ENCODE results near the gene SPINT2. TPM values are rescaled to one million over a fixed set of nuclear protein-coding genes. Genes with fewer than 3 reads are reported as not detected.

SPINT2 gene
- total RNA-seq, 1 donor from 2014 or later: 9.2 TPM

DNA sequence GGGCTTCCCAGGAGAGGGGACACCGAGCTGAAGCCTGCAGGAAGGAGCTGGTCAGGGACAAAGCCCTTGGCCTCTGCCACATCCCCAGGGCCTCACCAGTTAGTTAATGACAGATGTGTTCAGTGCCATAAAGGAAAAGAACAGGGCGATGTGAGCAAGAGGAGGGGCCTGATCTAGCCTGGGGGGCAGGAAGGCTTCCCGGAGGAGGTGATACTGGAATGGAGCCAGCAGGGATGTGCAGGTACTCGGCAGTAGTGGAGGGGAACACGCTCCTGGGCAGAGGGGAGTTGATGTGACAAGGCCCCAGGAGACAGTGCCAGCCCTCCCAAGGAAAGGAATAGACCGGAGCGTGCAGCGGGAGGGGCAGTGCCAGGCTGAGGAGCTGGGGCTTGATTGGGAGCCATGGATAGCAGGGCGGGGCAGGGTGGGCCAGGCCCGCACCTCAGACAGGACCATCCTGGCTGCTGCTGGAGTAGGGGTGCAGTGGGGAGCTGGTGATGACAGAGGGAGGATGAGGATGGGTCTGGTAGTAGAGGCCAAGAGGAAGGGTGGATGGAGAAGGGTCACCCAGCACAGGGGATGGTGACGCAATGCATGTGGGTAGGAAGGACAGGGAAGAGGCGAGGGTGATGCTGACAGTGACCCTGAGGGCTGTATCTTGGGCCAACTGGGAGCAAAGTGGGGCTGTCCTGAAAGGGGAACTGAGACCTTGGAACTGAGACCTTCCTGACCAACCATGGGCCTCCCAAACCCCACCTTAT, 43.8 kb downstream of the SPINT2 start:
- Mint-ChIP-seq H3K27me3 (ENCODE audit: low read depth) (no peaks in the 10 kb centered on the region), H3K9me3 (no peaks in the 10 kb centered on the region), H3K36me3 (ENCODE audit: low read depth) (no peaks in the 10 kb centered on the region), H3K27ac (ENCODE audit: unreplicated experiment) (no peak overlapping the region), H3K4me1 (no peaks in the 10 kb centered on the region), H3K4me3 (no peak overlapping the region)
- no peak for DNase-seq (ENCODE audit: low read depth, low spot score)
- TF ChIP-seq, protein P1, sequence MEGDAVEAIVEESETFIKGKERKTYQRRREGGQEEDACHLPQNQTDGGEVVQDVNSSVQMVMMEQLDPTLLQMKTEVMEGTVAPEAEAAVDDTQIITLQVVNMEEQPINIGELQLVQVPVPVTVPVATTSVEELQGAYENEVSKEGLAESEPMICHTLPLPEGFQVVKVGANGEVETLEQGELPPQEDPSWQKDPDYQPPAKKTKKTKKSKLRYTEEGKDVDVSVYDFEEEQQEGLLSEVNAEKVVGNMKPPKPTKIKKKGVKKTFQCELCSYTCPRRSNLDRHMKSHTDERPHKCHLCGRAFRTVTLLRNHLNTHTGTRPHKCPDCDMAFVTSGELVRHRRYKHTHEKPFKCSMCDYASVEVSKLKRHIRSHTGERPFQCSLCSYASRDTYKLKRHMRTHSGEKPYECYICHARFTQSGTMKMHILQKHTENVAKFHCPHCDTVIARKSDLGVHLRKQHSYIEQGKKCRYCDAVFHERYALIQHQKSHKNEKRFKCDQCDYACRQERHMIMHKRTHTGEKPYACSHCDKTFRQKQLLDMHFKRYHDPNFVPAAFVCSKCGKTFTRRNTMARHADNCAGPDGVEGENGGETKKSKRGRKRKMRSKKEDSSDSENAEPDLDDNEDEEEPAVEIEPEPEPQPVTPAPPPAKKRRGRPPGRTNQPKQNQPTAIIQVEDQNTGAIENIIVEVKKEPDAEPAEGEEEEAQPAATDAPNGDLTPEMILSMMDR (conservative IDR thresholded peaks at IDR 0.05): no peak

DNA sequence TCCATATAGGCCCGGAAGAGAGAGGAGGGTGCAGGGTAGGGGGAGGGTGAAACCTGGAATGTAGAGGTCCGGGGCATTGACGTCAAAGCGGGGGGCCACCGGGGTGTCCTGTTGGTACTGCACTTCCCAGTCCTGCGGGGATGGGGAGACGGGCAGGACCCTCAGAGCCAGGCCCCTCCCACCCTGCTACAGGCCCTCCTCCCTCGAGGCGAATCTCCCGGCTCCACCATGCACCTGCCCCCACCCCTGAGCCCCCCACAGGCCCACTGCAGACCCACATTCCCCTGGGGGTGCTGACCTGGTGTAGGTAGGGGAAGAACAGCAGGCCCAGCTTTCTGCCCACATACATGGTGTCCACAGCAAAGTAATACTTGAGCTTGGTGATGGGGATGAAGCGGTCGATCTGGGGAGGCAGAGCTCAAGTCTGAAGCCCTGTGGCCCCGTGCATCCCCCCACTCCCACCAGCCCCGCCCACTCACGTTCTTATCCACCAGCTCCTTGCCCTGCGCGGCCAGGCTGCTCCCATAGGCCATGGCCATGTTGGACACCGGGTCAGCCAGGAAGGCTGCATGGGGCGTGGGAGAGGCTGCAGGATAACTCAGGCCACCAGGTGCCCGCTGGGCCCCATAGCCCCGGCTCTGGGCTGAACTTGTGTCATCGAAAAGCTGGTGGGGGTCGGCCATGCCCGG, 44.7 kb downstream of the SPINT2 start:
- no peak overlapping the region for H3K4me3 Mint-ChIP-seq
- peaks cover 5% of the 10 kb centered on the region for H3K4me1 Mint-ChIP-seq
- H3K9me3 Mint-ChIP-seq: no peaks in the 10 kb centered on the region
- no peaks in the 10 kb centered on the region for H3K36me3 Mint-ChIP-seq (ENCODE audit: low read depth)
- TF ChIP-seq, protein P1 (conservative IDR thresholded peaks at IDR 0.05): no peak
- H3K27ac Mint-ChIP-seq (ENCODE audit: unreplicated experiment): no peak overlapping the region
- H3K27me3 Mint-ChIP-seq (ENCODE audit: low read depth): no peaks in the 10 kb centered on the region
- DNase-seq (ENCODE audit: low read depth, low spot score): no peak

DNA sequence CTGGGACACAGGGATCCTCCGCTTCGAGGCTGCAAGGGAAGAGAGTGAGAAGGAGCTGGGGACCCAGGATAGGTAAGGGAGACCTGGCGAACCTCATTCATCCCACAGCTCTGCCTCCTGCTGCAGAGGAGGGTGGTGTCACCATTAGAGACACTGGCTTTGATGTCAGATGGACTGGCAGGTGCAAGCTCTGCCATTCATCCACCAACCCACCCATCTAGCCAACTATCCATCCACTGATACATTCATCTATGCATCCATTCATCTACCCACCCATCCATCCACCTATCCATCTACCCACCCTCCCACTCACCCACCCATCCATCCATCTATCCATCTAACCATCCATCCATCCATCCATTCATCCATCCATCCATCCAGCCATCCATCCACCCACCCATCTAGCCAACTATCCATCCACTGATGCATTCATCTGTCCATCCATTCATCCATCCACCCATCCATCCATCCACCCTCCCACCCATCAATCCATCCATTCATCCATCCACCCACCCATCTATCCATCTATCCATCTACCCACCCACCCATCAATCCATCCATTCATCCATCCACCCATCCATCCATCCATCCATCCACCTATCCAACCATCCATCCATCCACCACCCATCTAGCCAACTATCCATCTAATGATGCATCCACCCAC, 45.4 kb downstream of the SPINT2 start:
- Mint-ChIP-seq H3K4me1 (peaks cover 5% of the 10 kb centered on the region), H3K4me3 (no peak overlapping the region), H3K27ac (ENCODE audit: unreplicated experiment) (no peak overlapping the region), H3K9me3 (no peaks in the 10 kb centered on the region), H3K27me3 (ENCODE audit: low read depth) (no peaks in the 10 kb centered on the region), H3K36me3 (ENCODE audit: low read depth) (no peaks in the 10 kb centered on the region)
- TF ChIP-seq, protein P1 (conservative IDR thresholded peaks at IDR 0.05): no peak
- no peak for DNase-seq (ENCODE audit: low read depth, low spot score)

DNA sequence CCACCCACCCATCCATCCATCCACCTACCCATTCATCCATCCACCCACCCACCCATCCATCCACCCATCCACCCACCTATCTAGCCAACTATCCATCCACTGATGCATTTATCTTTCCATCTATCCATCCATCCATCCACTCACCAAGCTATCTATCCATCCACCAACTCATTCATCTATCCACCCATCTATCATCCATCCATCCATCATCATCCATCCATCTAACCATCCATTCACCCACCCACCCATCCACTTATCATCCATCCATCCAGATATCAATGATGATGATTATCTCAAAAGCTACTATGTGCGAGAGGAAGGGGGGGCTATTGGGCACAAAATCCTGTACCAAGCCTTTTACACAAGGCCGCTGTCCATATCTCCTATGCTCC, 45.9 kb downstream of the SPINT2 start:
- TF ChIP-seq, protein P1 (conservative IDR thresholded peaks at IDR 0.05): no peak
- no peak for DNase-seq (ENCODE audit: low read depth, low spot score)
- Mint-ChIP-seq H3K27me3 (ENCODE audit: low read depth) (no peaks in the 10 kb centered on the region), H3K27ac (ENCODE audit: unreplicated experiment) (no peak overlapping the region), H3K4me3 (no peak overlapping the region), H3K4me1 (peaks cover 9% of the 10 kb centered on the region), H3K36me3 (ENCODE audit: low read depth) (no peaks in the 10 kb centered on the region), H3K9me3 (no peaks in the 10 kb centered on the region)

GRCh38 chr19:38310986-38311385, 46.6 kb downstream of the SPINT2 start:
- no peak for DNase-seq (ENCODE audit: low read depth, low spot score)
- no peak overlapping the region for H3K27ac Mint-ChIP-seq (ENCODE audit: unreplicated experiment)
- TF ChIP-seq, protein P1 (conservative IDR thresholded peaks at IDR 0.05): no peak
- H3K9me3 Mint-ChIP-seq: no peaks in the 10 kb centered on the region
- no peak overlapping the region for H3K4me3 Mint-ChIP-seq
- peaks cover 11% of the 10 kb centered on the region for H3K4me1 Mint-ChIP-seq
- H3K27me3 Mint-ChIP-seq (ENCODE audit: low read depth): peaks cover 1% of the 10 kb centered on the region
- no peaks in the 10 kb centered on the region for H3K36me3 Mint-ChIP-seq (ENCODE audit: low read depth)
